ENCODE data around the gene PTDSS2. TPM values are rescaled to one million over a fixed set of nuclear protein-coding genes. Genes with fewer than 3 reads are reported as not detected.

Gene PTDSS2
- total and polyA plus RNA-seq, 2 of the 4 experiments (the other 2 are of a cell fraction), result 23.5 to 26.6 TPM

DNA sequence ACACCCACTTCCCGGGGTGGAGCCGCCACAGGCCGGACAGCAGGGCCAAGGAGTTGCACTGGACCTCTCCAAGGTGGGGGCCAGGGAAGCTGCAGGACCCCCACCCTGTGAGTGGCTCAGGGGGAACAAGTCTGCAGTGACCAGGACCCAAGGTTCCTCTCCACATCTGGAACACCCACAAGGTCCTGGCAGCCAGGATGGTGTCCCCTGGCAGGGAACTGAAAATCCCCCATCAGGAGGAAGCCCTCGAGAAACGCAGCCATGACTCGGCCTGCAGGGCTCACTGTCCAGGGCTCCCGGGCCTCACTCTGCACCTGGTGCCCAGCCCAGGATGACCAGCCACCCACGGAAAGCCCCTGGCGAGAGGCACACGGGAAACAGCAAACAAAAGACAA lies 45.5 kb downstream of the PTDSS2 start:
- no peaks in the 10 kb centered on the region for H3K4me1 ChIP-seq (ENCODE audit: control insufficient read depth, insufficient read depth, low read length)
- no peak overlapping the region for H3K27ac ChIP-seq (ENCODE audit: insufficient read depth, low read length)
- peaks cover 13 to 37% of the 10 kb centered on the region in 2 experiments; a peak in 3 of 4 replicates for H3K79me1 ChIP-seq (ENCODE audit: low read depth in 1 of 2, low read length in 2 of 2)
- H2BK15ac ChIP-seq (ENCODE audit: low read depth, low read length), result no peak overlapping the region
- H3K56ac ChIP-seq (ENCODE audit: extremely low read depth, insufficient read depth, low read length), result no peak overlapping the region
- H3K23ac ChIP-seq (ENCODE audit: low read depth, low read length), result no peak overlapping the region
- H2AK9ac ChIP-seq (replicated peaks; ENCODE audit: low read depth, low read length, poor library complexity), result peak overlapping the region; percentile 28
- CTCF ChIA-PET, result no interaction called here
- no peak; the same call in 1 of the 2 replicates for ATAC-seq (ENCODE audit: low read depth)
- peak; percentile 51 for DNase-seq
- H3K4ac ChIP-seq (ENCODE audit: low read depth, low read length), result no peak overlapping the region
- H4K8ac ChIP-seq (ENCODE audit: low read depth in 2 of 2, low read length in 2 of 2), result no peak overlapping the region
- no peak overlapping the region for H4K5ac ChIP-seq (ENCODE audit: low read depth, low read length)
- no peak overlapping the region for H2BK120ac ChIP-seq (ENCODE audit: low read depth, low read length)
- peaks cover 2% of the 10 kb centered on the region; the same call in 1 of the 2 replicates for H3K9me3 ChIP-seq (ENCODE audit: control insufficient read depth, insufficient read depth, low read length)
- WGBS, 2 experiments (ENCODE audit: extremely low coverage in 2 of 2, insufficient read length in 1 of 2), result no CpG with 5 or more reads among the region's 10 CpGs
- no peak overlapping the region for H2BK5ac ChIP-seq (ENCODE audit: low read depth, low read length, poor library complexity, severe bottlenecking)
- H3K4me2 ChIP-seq (ENCODE audit: low read depth, low read length), result no peak overlapping the region
- TF ChIP-seq MAFK (IDR thresholded peaks at IDR 0.05; ENCODE audit: low read depth, low read length), result no peak
- no peak for TF ChIP-seq POLR2A (IDR thresholded peaks at IDR 0.05; ENCODE audit: low read depth, low read length)
- no peak for TF ChIP-seq SMC3 (IDR thresholded peaks at IDR 0.05; ENCODE audit: low read depth, low read length)
- no peak for TF ChIP-seq CHD1 (IDR thresholded peaks at IDR 0.05; ENCODE audit: low read depth, low read length)
- no peak for TF ChIP-seq RAD21 (IDR thresholded peaks at IDR 0.05; ENCODE audit: low read length)
- TF ChIP-seq FOS (IDR thresholded peaks at IDR 0.05; ENCODE audit: low read depth, low read length), result no peak
- no peak for TF ChIP-seq MXI1 (IDR thresholded peaks at IDR 0.05; ENCODE audit: borderline replicate concordance, low read depth, low read length)
- TF ChIP-seq BHLHE40 (IDR thresholded peaks at IDR 0.05; ENCODE audit: low read depth, low read length), result no peak
- no peak for TF ChIP-seq MAZ (IDR thresholded peaks at IDR 0.05; ENCODE audit: borderline replicate concordance, low read depth, low read length)
- TF ChIP-seq CEBPB (IDR thresholded peaks at IDR 0.05; ENCODE audit: low read depth, low read length), result no peak
- TF ChIP-seq, protein P1, sequence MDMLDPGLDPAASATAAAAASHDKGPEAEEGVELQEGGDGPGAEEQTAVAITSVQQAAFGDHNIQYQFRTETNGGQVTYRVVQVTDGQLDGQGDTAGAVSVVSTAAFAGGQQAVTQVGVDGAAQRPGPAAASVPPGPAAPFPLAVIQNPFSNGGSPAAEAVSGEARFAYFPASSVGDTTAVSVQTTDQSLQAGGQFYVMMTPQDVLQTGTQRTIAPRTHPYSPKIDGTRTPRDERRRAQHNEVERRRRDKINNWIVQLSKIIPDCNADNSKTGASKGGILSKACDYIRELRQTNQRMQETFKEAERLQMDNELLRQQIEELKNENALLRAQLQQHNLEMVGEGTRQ (IDR thresholded peaks at IDR 0.05; ENCODE audit: low read depth, low read length), result no peak
- TF ChIP-seq NFE2L2 (IDR thresholded peaks at IDR 0.05; ENCODE audit: low read depth, low read length), result no peak
- TF ChIP-seq, protein P2, sequence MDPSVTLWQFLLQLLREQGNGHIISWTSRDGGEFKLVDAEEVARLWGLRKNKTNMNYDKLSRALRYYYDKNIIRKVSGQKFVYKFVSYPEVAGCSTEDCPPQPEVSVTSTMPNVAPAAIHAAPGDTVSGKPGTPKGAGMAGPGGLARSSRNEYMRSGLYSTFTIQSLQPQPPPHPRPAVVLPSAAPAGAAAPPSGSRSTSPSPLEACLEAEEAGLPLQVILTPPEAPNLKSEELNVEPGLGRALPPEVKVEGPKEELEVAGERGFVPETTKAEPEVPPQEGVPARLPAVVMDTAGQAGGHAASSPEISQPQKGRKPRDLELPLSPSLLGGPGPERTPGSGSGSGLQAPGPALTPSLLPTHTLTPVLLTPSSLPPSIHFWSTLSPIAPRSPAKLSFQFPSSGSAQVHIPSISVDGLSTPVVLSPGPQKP (IDR thresholded peaks at IDR 0.05; ENCODE audit: borderline replicate concordance, low read depth, low read length), result no peak
- no peak for TF ChIP-seq RFX5 (IDR thresholded peaks at IDR 0.05; ENCODE audit: low read depth, low read length)
- TF ChIP-seq, protein P3, sequence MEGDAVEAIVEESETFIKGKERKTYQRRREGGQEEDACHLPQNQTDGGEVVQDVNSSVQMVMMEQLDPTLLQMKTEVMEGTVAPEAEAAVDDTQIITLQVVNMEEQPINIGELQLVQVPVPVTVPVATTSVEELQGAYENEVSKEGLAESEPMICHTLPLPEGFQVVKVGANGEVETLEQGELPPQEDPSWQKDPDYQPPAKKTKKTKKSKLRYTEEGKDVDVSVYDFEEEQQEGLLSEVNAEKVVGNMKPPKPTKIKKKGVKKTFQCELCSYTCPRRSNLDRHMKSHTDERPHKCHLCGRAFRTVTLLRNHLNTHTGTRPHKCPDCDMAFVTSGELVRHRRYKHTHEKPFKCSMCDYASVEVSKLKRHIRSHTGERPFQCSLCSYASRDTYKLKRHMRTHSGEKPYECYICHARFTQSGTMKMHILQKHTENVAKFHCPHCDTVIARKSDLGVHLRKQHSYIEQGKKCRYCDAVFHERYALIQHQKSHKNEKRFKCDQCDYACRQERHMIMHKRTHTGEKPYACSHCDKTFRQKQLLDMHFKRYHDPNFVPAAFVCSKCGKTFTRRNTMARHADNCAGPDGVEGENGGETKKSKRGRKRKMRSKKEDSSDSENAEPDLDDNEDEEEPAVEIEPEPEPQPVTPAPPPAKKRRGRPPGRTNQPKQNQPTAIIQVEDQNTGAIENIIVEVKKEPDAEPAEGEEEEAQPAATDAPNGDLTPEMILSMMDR (conservative IDR thresholded peaks at IDR 0.05; ENCODE audit: low read depth, low read length), result no peak
- TF ChIP-seq RCOR1 (IDR thresholded peaks at IDR 0.05; ENCODE audit: insufficient replicate concordance, low read length), result no peak
- BruUV-seq (replicated peaks), result no TSS peak
- peaks cover 14% of the 10 kb centered on the region for H4K20me1 ChIP-seq (ENCODE audit: insufficient read depth, low read length)
- intact Hi-C loops (cut with micrococcal nuclease) (no loop called here), in situ Hi-C loops (cut with MboI; ENCODE audit: low sequenced_read_pairs) (no loop called here), dilution Hi-C loops (cut with HindIII; ENCODE audit: low sequenced_read_pairs, unreplicated experiment) (no loop called here)
- H3K36me3 ChIP-seq (ENCODE audit: control insufficient read depth, insufficient read depth, low read length), result peaks cover 71% of the 10 kb centered on the region
- H3K14ac ChIP-seq (replicated peaks; ENCODE audit: low read depth, low read length), result no peak overlapping the region
- POLR2A ChIA-PET (ENCODE audit: unreplicated experiment), result no interaction called here
- no peak overlapping the region for H2BK20ac ChIP-seq (ENCODE audit: low read depth, low read length)
- peaks cover 10% of the 10 kb centered on the region for H3K9me1 ChIP-seq (ENCODE audit: insufficient read depth, low read length)
- no peak overlapping the region for H2AK5ac ChIP-seq (ENCODE audit: low read depth, low read length)
- H3K27me3 ChIP-seq (ENCODE audit: control insufficient read depth, insufficient read depth, low read length), result no peaks in the 10 kb centered on the region
- no peak overlapping the region for H3K4me3 ChIP-seq (ENCODE audit: insufficient read depth, low read depth, low read length)
- H3K18ac ChIP-seq (ENCODE audit: low read depth, low read length), result no peak overlapping the region
- H3K9ac ChIP-seq (ENCODE audit: low read depth, low read length), result no peak overlapping the region
- H4K91ac ChIP-seq (ENCODE audit: insufficient read depth, low read depth, low read length), result no peak overlapping the region
- H2AFZ ChIP-seq (replicated peaks; ENCODE audit: low read length, poor library complexity), result no peak overlapping the region
